Activated CD4-positive, alpha-beta T cell treated with anti-CD3 and anti-CD28 coated beads, Interleukin-2, amount 50 U/mL, for 16 hours (primary cell): ENCODE measurements around the gene CDK4.

Experiments used
- DNase-seq: peaks from one replicate; pipeline ENCODE4 v3.0.0-alpha.2; 2020

CDK4 gene

GRCh38 chr12:57737467-57738460, 14.3 kb downstream of the CDK4 start:
- no peak for DNase-seq

GRCh38 chr12:57736741-57737466, 15.2 kb downstream of the CDK4 start:
- DNase-seq = no peak

GRCh38 chr12:57735952-57736740, 16.0 kb downstream of the CDK4 start:
- DNase-seq = no peak

GRCh38 chr12:57735198-57735855, 16.8 kb downstream of the CDK4 start:
- DNase-seq = no peak

GRCh38 chr12:57734591-57734990, 17.5 kb downstream of the CDK4 start:
- DNase-seq = no peak

- no peak for DNase-seq
Observed at GRCh38 chr12:57733928-57734327, 18.2 kb downstream of the CDK4 start.

GRCh38 chr12:57732726-57733593, 19.1 kb downstream of the CDK4 start:
- no peak for DNase-seq

- DNase-seq = no peak
Observed at GRCh38 chr12:57732270-57732669, 19.8 kb downstream of the CDK4 start.

- DNase-seq = no peak
Observed at GRCh38 chr12:57731411-57732080, 20.6 kb downstream of the CDK4 start.

GRCh38 chr12:57730336-57731067, 21.6 kb downstream of the CDK4 start:
- no peak for DNase-seq

- no peak for DNase-seq
Observed at GRCh38 chr12:57729321-57729844, 22.7 kb downstream of the CDK4 start.

GRCh38 chr12:57727758-57728395, 24.2 kb downstream of the CDK4 start:
- no peak for DNase-seq

- DNase-seq = no peak
Observed at GRCh38 chr12:57726884-57727757, 25.0 kb downstream of the CDK4 start.

- DNase-seq = peak; percentile 29
Observed at GRCh38 chr12:57726151-57726883, 25.8 kb downstream of the CDK4 start.

GRCh38 chr12:57725851-57726150, 26.3 kb downstream of the CDK4 start:
- DNase-seq = no peak

- no peak for DNase-seq
Observed at GRCh38 chr12:57724936-57725740, 27.0 kb downstream of the CDK4 start.
